ENCODE results near the gene IER5. TPM values are rescaled to one million over a fixed set of nuclear protein-coding genes. Genes with fewer than 3 reads are reported as not detected.

Gene IER5
- total and polyA plus RNA-seq, 2 of the 13 experiments (the other 11 are each of a cell fraction or from before 2014, with no cell fraction given) = 2.5 to 3.5 TPM

GRCh38 chr1:181112071-181112929, 23.8 kb downstream of the IER5 start (continued):
- TF ChIP-seq, protein P1, sequence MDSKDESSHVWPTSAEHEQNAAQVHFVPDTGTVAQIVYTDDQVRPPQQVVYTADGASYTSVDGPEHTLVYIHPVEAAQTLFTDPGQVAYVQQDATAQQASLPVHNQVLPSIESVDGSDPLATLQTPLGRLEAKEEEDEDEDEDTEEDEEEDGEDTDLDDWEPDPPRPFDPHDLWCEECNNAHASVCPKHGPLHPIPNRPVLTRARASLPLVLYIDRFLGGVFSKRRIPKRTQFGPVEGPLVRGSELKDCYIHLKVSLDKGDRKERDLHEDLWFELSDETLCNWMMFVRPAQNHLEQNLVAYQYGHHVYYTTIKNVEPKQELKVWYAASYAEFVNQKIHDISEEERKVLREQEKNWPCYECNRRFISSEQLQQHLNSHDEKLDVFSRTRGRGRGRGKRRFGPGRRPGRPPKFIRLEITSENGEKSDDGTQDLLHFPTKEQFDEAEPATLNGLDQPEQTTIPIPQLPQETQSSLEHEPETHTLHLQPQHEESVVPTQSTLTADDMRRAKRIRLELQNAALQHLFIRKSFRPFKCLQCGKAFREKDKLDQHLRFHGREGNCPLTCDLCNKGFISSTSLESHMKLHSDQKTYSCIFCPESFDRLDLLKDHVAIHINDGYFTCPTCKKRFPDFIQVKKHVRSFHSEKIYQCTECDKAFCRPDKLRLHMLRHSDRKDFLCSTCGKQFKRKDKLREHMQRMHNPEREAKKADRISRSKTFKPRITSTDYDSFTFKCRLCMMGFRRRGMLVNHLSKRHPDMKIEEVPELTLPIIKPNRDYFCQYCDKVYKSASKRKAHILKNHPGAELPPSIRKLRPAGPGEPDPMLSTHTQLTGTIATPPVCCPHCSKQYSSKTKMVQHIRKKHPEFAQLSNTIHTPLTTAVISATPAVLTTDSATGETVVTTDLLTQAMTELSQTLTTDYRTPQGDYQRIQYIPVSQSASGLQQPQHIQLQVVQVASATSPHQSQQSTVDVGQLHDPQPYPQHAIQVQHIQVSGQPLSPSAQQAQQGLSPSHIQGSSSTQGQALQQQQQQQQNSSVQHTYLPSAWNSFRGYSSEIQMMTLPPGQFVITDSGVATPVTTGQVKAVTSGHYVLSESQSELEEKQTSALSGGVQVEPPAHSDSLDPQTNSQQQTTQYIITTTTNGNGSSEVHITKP (CRISPR knock-in tag; IDR thresholded peaks at IDR 0.05; ENCODE audit: low read depth) = peak; percentile 90
- TF ChIP-seq, protein P2, sequence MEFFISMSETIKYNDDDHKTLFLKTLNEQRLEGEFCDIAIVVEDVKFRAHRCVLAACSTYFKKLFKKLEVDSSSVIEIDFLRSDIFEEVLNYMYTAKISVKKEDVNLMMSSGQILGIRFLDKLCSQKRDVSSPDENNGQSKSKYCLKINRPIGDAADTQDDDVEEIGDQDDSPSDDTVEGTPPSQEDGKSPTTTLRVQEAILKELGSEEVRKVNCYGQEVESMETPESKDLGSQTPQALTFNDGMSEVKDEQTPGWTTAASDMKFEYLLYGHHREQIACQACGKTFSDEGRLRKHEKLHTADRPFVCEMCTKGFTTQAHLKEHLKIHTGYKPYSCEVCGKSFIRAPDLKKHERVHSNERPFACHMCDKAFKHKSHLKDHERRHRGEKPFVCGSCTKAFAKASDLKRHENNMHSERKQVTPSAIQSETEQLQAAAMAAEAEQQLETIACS (CRISPR knock-in tag; IDR thresholded peaks at IDR 0.05) = peak; percentile 36; the same call in 1 of the 2 replicates
- TF ChIP-seq POGK (CRISPR knock-in tag; conservative IDR thresholded peaks at IDR 0.05) (peak; percentile 92), TAF15 (IDR thresholded peaks at IDR 0.05; ENCODE audit: low read depth, low read length, poor library complexity, severe bottlenecking) (no peak), NONO (IDR thresholded peaks at IDR 0.05) (no peak), NONO (CRISPR knock-in tag; conservative IDR thresholded peaks at IDR 0.05) (peak; percentile 63), ZNF33B (CRISPR knock-in tag; IDR thresholded peaks at IDR 0.05) (peak; percentile 87), ZIK1 (CRISPR knock-in tag; IDR thresholded peaks at IDR 0.05; ENCODE audit: borderline replicate concordance, low read depth) (0 out of 2 replicates have a peak, but pooled peaks have one; percentile 27), ZMYM4 (CRISPR knock-in tag; IDR thresholded peaks at IDR 0.05) (peak; percentile 77), POLR2G (IDR thresholded peaks at IDR 0.05; ENCODE audit: low read depth, low read length) (no peak), ZNF891 (CRISPR knock-in tag; IDR thresholded peaks at IDR 0.05) (no peak; the same call in 1 of the 2 replicates), ZFP62 (CRISPR knock-in tag; IDR thresholded peaks at IDR 0.05) (no peak), ZNF710 (CRISPR knock-in tag; IDR thresholded peaks at IDR 0.05; ENCODE audit: borderline replicate concordance) (peak; percentile 93), ZSCAN31 (CRISPR knock-in tag; IDR thresholded peaks at IDR 0.05; ENCODE audit: low read depth) (peak; percentile 64; the same call in 1 of the 2 replicates), ZSCAN9 (CRISPR knock-in tag; IDR thresholded peaks at IDR 0.05; ENCODE audit: borderline replicate concordance) (peak; percentile 99)
- TF ChIP-seq, protein P3, sequence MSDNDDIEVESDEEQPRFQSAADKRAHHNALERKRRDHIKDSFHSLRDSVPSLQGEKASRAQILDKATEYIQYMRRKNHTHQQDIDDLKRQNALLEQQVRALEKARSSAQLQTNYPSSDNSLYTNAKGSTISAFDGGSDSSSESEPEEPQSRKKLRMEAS (IDR thresholded peaks at IDR 0.05) = peak; percentile 96
- TF ChIP-seq, protein P4, sequence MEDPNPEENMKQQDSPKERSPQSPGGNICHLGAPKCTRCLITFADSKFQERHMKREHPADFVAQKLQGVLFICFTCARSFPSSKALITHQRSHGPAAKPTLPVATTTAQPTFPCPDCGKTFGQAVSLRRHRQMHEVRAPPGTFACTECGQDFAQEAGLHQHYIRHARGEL (CRISPR knock-in tag; IDR thresholded peaks at IDR 0.05) = 0 out of 2 replicates have a peak, but pooled peaks have one; percentile 63
